Activated T-cell treated with anti-CD3 and anti-CD28 coated beads, Interleukin-2, amount 50 U/mL, for 72 hours (primary cell): ENCODE measurements around the gene PLA2G4F. TPM values are rescaled to one million over a fixed set of nuclear protein-coding genes. Genes with fewer than 3 reads are reported as not detected.
A peak's percentile ranks its signal among the peaks of the same experiment; 100 is the strongest.

Experiments used
- ATAC-seq, 2 donors: fragments of 150-1000 bp; cut with Tn5 transposase; replicated peaks in 1 of 2; 2 replicates each; pipeline ENCODE4 v1.10.0; 2021; ENCODE audit warnings: moderate library complexity in 2 of 2, mild to moderate bottlenecking in 1 of 2
- DNase-seq, 2 donors: peaks; one replicate each; pipeline ENCODE4 v3.0.0; 2021 to 2022; ENCODE audit warnings: mixed read lengths in 1 of 2
- H3K27ac Mint-ChIP-seq: one replicate; pipeline ENCODE4 v1.8.0; 2022; ENCODE audit warnings: mild to moderate bottlenecking, moderate library complexity, mixed read lengths
- H3K27me3 Mint-ChIP-seq: one replicate; pipeline ENCODE4 v1.8.0; 2022; ENCODE audit warnings: low read depth, mixed read lengths
- H3K36me3 Mint-ChIP-seq, 2 donors: one replicate each; pipeline ENCODE4 v1.8.0; 2022; ENCODE audit warnings: mixed read lengths in 2 of 2, mild to moderate bottlenecking in 1 of 2; ENCODE audit not compliant: insufficient read depth in 2 of 2
- H3K4me1 Mint-ChIP-seq: one replicate; pipeline ENCODE4 v1.8.0; 2022; ENCODE audit warnings: low read depth, mixed read lengths
- H3K4me3 Mint-ChIP-seq, 2 donors: one replicate each; pipeline ENCODE4 v1.8.0; 2022; ENCODE audit warnings: mild to moderate bottlenecking in 2 of 2, mixed read lengths in 2 of 2, moderate library complexity in 2 of 2
- H3K9me3 Mint-ChIP-seq, 2 donors: one replicate each; pipeline ENCODE4 v1.8.0; 2022; ENCODE audit warnings: mixed read lengths in 2 of 2
- total RNA-seq, 2 donors: library from RNA; stranded (reverse); gene quantifications; one replicate each; pipeline ENCODE4 v1.2.3, GENCODE V29; 2022

Gene PLA2G4F
- total RNA-seq, 2 donors from 2014 or later, result 0.07 TPM; not detected in 1

- Mint-ChIP-seq H3K27me3 (peaks cover 13% of the 10 kb centered on the region), H3K27ac (no peak overlapping the region), H3K4me3 (no peak overlapping the region), H3K4me1 (no peaks in the 10 kb centered on the region), H3K9me3 (no peaks in the 10 kb centered on the region), H3K36me3 (no peaks in the 10 kb centered on the region)
- ATAC-seq (no peak), DNase-seq (no peak)
Measured at GRCh38 chr15:42130246-42130986, 26.0 kb downstream of the PLA2G4F start.

GRCh38 chr15:42129364-42129763 is 27.1 kb downstream of the PLA2G4F start:
- peak in 1 of 2 donors; percentile 54 for ATAC-seq
- peaks cover 17% of the 10 kb centered on the region for H3K27me3 Mint-ChIP-seq
- H3K4me1 Mint-ChIP-seq, result no peaks in the 10 kb centered on the region
- H3K27ac Mint-ChIP-seq, result no peak overlapping the region
- no peaks in the 10 kb centered on the region for H3K9me3 Mint-ChIP-seq
- no peak for DNase-seq
- peak overlapping the region in 1 of 2 donors; percentile 34 for H3K4me3 Mint-ChIP-seq
- H3K36me3 Mint-ChIP-seq, result no peaks in the 10 kb centered on the region

- Mint-ChIP-seq H3K36me3 (no peaks in the 10 kb centered on the region), H3K4me3 (no peak overlapping the region), H3K27me3 (peaks cover 17% of the 10 kb centered on the region), H3K9me3 (no peaks in the 10 kb centered on the region), H3K4me1 (no peaks in the 10 kb centered on the region), H3K27ac (no peak overlapping the region)
- DNase-seq (no peak), ATAC-seq (no peak)
Measured at GRCh38 chr15:42128476-42128875, 28.0 kb downstream of the PLA2G4F start.

- Mint-ChIP-seq H3K4me3 (no peak overlapping the region), H3K27ac (no peak overlapping the region)
- no peak for ATAC-seq
Measured at GRCh38 chr15:42123546-42123945, 32.9 kb downstream of the PLA2G4F start.

GRCh38 chr15:42121682-42122081 is 34.8 kb downstream of the PLA2G4F start:
- H3K9me3 Mint-ChIP-seq, result no peaks in the 10 kb centered on the region
- H3K4me1 Mint-ChIP-seq, result peaks cover 9% of the 10 kb centered on the region
- no peak overlapping the region for H3K4me3 Mint-ChIP-seq
- peaks cover 15% of the 10 kb centered on the region for H3K27me3 Mint-ChIP-seq
- H3K36me3 Mint-ChIP-seq, result no peaks in the 10 kb centered on the region
- DNase-seq (no peak), ATAC-seq (no peak)
- no peak overlapping the region for H3K27ac Mint-ChIP-seq

More at GRCh38 chr15:42123546-42123945, 32.9 kb downstream of the PLA2G4F start:
- DNase-seq, result no peak
- peaks cover 14% of the 10 kb centered on the region for H3K27me3 Mint-ChIP-seq
- H3K9me3 Mint-ChIP-seq, result no peaks in the 10 kb centered on the region
- no peaks in the 10 kb centered on the region for H3K36me3 Mint-ChIP-seq
- peaks cover 7% of the 10 kb centered on the region for H3K4me1 Mint-ChIP-seq

- H3K27ac Mint-ChIP-seq, result no peak overlapping the region
- no peak overlapping the region for H3K4me3 Mint-ChIP-seq
- no peaks in the 10 kb centered on the region for H3K36me3 Mint-ChIP-seq
- ATAC-seq (no peak), DNase-seq (no peak)
- H3K4me1 Mint-ChIP-seq, result peaks cover 9% of the 10 kb centered on the region
- no peaks in the 10 kb centered on the region for H3K9me3 Mint-ChIP-seq
- H3K27me3 Mint-ChIP-seq, result peaks cover 21% of the 10 kb centered on the region
Measured at GRCh38 chr15:42121021-42121420, 35.4 kb downstream of the PLA2G4F start.

DNA sequence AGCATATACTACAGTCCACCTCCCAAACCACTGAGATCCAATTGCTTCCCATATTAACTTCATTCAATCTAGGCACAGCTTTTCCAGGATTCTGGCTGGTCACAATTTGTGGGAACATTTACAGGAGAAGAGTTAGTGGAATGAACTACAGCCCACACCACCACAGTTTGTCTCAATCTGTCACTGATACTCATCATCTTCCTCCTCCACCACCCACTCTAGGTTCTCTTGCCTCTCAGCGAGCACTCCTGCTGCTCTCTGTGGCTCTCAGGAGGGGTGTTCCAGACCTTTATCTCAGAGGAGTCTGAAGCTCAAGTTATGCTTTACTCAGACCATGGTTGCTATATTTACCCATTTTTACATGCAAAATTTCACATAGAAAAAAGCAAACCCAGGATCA is 36.2 kb downstream of the PLA2G4F start:
- no peak for ATAC-seq
- H3K9me3 Mint-ChIP-seq, result no peaks in the 10 kb centered on the region
- peaks cover 9% of the 10 kb centered on the region for H3K4me1 Mint-ChIP-seq
- DNase-seq, result no peak
- H3K36me3 Mint-ChIP-seq, result no peaks in the 10 kb centered on the region
- H3K27me3 Mint-ChIP-seq, result peaks cover 15% of the 10 kb centered on the region
- H3K4me3 Mint-ChIP-seq, result no peak overlapping the region
- H3K27ac Mint-ChIP-seq, result no peak overlapping the region

DNA sequence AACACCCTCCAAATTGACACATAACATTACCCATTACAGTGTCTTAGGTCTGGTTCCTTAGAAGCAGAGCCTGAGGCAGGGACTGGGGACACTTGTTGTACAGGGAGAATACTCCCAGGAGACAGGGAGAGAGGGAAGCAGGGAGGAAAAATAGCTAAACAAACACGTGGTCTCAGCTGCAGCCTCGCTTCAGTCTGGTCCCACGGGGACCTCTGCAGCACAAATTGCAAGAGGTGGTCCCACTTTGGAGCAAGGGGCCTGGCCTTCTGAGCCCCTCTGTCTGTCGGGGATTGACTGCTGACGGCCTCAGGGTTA is 37.0 kb downstream of the PLA2G4F start:
- ATAC-seq, result no peak

GRCh38 chr15:42118650-42119445 is 37.6 kb downstream of the PLA2G4F start:
- H3K27me3 Mint-ChIP-seq, result peaks cover 13% of the 10 kb centered on the region
- no peak overlapping the region for H3K4me3 Mint-ChIP-seq
- ATAC-seq (no peak), DNase-seq (no peak)
- no peaks in the 10 kb centered on the region for H3K36me3 Mint-ChIP-seq
- H3K4me1 Mint-ChIP-seq, result peaks cover 9% of the 10 kb centered on the region
- H3K9me3 Mint-ChIP-seq, result no peaks in the 10 kb centered on the region
- no peak overlapping the region for H3K27ac Mint-ChIP-seq

More for the DNA sequence above, 37.0 kb downstream of the PLA2G4F start:
- H3K27ac Mint-ChIP-seq, result no peak overlapping the region
- H3K27me3 Mint-ChIP-seq, result peaks cover 13% of the 10 kb centered on the region
- no peak for DNase-seq
- peaks cover 9% of the 10 kb centered on the region for H3K4me1 Mint-ChIP-seq
- H3K4me3 Mint-ChIP-seq, result no peak overlapping the region
- H3K9me3 Mint-ChIP-seq, result no peaks in the 10 kb centered on the region
- H3K36me3 Mint-ChIP-seq, result no peaks in the 10 kb centered on the region

GRCh38 chr15:42111924-42112323 is 44.5 kb downstream of the PLA2G4F start:
- no peak for ATAC-seq

GRCh38 chr15:42110367-42110766 is 46.1 kb downstream of the PLA2G4F start:
- Mint-ChIP-seq H3K4me1 (peaks cover 19% of the 10 kb centered on the region), H3K9me3 (peaks cover 0 to 3% of the 10 kb centered on the region in 2 donors), H3K4me3 (no peak overlapping the region), H3K27ac (no peak overlapping the region), H3K27me3 (peaks cover 14% of the 10 kb centered on the region), H3K36me3 (no peaks in the 10 kb centered on the region)
- no peak for ATAC-seq
- no peak for DNase-seq

More at GRCh38 chr15:42111924-42112323, 44.5 kb downstream of the PLA2G4F start:
- H3K36me3 Mint-ChIP-seq, result no peaks in the 10 kb centered on the region
- peaks cover 0 to 3% of the 10 kb centered on the region in 2 donors for H3K9me3 Mint-ChIP-seq
- no peak overlapping the region for H3K27ac Mint-ChIP-seq
- peaks cover 19% of the 10 kb centered on the region for H3K4me1 Mint-ChIP-seq
- DNase-seq, result no peak
- no peak overlapping the region for H3K4me3 Mint-ChIP-seq
- H3K27me3 Mint-ChIP-seq, result peaks cover 20% of the 10 kb centered on the region

DNA sequence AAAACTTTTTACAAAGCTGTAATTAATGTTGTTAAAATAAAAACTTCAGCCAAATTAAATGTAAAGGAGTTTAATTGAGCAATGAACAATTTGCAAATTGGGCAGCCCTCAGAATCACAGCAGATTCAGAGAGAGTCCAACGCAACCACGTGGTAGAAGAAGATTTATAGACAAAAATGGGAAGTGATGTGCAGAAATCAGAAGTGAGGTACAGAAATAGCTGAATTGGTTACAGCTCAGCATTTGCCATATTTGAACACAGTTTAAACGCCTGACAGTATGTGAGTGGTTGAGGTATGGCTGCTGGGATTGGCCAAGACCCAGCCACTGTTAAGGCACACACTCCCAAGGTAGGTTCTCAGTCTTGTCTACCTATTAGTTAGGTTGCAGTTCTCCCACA is 47.6 kb downstream of the PLA2G4F start:
- H3K36me3 Mint-ChIP-seq, result no peaks in the 10 kb centered on the region
- H3K4me3 Mint-ChIP-seq, result no peak overlapping the region
- H3K9me3 Mint-ChIP-seq, result peaks cover 0 to 3% of the 10 kb centered on the region in 2 donors
- peaks cover 19% of the 10 kb centered on the region for H3K4me1 Mint-ChIP-seq
- no peak overlapping the region for H3K27ac Mint-ChIP-seq
- H3K27me3 Mint-ChIP-seq, result peaks cover 14% of the 10 kb centered on the region
- no peak for ATAC-seq
- DNase-seq, result no peak

GRCh38 chr15:42108189-42108588 is 48.2 kb downstream of the PLA2G4F start:
- peak overlapping the region; percentile 61 to 65 for H3K4me3 Mint-ChIP-seq
- H3K4me1 Mint-ChIP-seq, result peaks cover 19% of the 10 kb centered on the region
- no peak for DNase-seq
- peak in 1 of 2 donors; percentile 16 for ATAC-seq
- H3K9me3 Mint-ChIP-seq, result peaks cover 0 to 3% of the 10 kb centered on the region in 2 donors
- no peaks in the 10 kb centered on the region for H3K36me3 Mint-ChIP-seq
- peaks cover 14% of the 10 kb centered on the region for H3K27me3 Mint-ChIP-seq
- no peak overlapping the region for H3K27ac Mint-ChIP-seq
